Measurements from ENCODE around the gene AGPAT3.
A peak's percentile ranks its signal among the peaks of the same experiment; 100 is the strongest.

Gene AGPAT3

GRCh38 chr21:43912500-43912899, 47.5 kb downstream of the AGPAT3 start:
- Histone ChIP-seq H3K4me3 (replicated peaks; ENCODE audit: low read depth, low read length) (no peak overlapping the region), H3K27me3 (replicated peaks; ENCODE audit: control insufficient read depth, insufficient read depth, low read length) (no peaks in the 10 kb centered on the region), H3K36me3 (ENCODE audit: control insufficient read depth, insufficient read depth, low read length) (peaks cover 5% of the 10 kb centered on the region; the same call in 1 of the 2 replicates)
- DNase-seq (ENCODE audit: extremely low read depth, insufficient read length), result no peak
- TF ChIP-seq, protein P1, sequence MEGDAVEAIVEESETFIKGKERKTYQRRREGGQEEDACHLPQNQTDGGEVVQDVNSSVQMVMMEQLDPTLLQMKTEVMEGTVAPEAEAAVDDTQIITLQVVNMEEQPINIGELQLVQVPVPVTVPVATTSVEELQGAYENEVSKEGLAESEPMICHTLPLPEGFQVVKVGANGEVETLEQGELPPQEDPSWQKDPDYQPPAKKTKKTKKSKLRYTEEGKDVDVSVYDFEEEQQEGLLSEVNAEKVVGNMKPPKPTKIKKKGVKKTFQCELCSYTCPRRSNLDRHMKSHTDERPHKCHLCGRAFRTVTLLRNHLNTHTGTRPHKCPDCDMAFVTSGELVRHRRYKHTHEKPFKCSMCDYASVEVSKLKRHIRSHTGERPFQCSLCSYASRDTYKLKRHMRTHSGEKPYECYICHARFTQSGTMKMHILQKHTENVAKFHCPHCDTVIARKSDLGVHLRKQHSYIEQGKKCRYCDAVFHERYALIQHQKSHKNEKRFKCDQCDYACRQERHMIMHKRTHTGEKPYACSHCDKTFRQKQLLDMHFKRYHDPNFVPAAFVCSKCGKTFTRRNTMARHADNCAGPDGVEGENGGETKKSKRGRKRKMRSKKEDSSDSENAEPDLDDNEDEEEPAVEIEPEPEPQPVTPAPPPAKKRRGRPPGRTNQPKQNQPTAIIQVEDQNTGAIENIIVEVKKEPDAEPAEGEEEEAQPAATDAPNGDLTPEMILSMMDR (IDR thresholded peaks at IDR 0.05; ENCODE audit: insufficient read depth, low read length, poor library complexity, severe bottlenecking), result no peak

GRCh38 chr21:43912910-43913309, 47.9 kb downstream of the AGPAT3 start:
- no peak for DNase-seq (ENCODE audit: extremely low read depth, insufficient read length)
- TF ChIP-seq, protein P1 (IDR thresholded peaks at IDR 0.05; ENCODE audit: insufficient read depth, low read length, poor library complexity, severe bottlenecking), result no peak
- no peaks in the 10 kb centered on the region for H3K27me3 ChIP-seq (replicated peaks; ENCODE audit: control insufficient read depth, insufficient read depth, low read length)

DNA sequence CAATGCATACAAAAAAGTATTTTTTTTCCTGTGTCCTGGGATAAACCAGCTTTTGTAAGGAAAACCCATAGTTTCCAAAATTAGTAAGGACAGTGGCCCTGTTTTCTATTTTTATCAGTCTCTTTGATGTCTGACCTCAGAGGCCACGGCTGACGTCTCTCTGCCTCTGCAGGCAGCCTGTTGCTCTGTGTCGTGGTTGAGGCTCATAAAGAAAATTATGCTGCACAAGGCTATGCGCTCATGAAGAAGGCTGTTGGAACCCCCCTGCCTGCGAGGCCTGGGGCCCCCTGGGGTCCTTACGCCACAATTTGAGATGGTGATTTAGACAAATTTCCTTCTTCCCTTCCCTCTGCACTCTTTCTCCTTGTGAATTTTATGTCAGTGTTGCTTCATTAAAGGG, 48.9 kb downstream of the AGPAT3 start:
- H3K4me3 ChIP-seq (replicated peaks; ENCODE audit: low read depth, low read length), result no peak overlapping the region
- no peak for DNase-seq (ENCODE audit: extremely low read depth, insufficient read length)
- H3K27me3 ChIP-seq (replicated peaks; ENCODE audit: control insufficient read depth, insufficient read depth, low read length), result no peaks in the 10 kb centered on the region
- TF ChIP-seq, protein P1 (IDR thresholded peaks at IDR 0.05; ENCODE audit: insufficient read depth, low read length, poor library complexity, severe bottlenecking), result no peak
- no peaks in the 10 kb centered on the region; the same call in 1 of the 2 replicates for H3K36me3 ChIP-seq (ENCODE audit: control insufficient read depth, insufficient read depth, low read length)

More at GRCh38 chr21:43912910-43913309, 47.9 kb downstream of the AGPAT3 start:
- H3K36me3 ChIP-seq (ENCODE audit: control insufficient read depth, insufficient read depth, low read length), result peaks cover 5% of the 10 kb centered on the region; the same call in 1 of the 2 replicates
- no peak overlapping the region for H3K4me3 ChIP-seq (replicated peaks; ENCODE audit: low read depth, low read length)

DNA sequence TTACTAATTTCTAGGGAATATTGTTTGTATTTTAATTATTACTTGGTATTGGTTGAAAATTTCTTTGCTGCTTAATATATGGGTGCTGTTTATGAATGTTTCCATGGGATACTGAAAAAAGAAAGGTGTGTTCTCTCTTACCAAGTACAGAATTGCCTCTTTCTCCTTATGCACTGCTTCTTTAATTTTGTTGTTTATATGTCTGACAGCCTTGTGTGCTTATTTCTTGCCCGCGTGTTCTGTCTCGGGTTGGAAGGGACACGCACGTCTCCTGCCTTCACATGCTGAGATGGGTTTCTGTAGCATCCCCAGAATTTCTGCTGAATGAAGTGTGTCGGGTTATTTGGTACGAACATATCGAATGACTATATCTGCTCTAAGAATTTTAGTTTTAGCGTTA, 51.1 kb downstream of the AGPAT3 start:
- Histone ChIP-seq H3K4me3 (replicated peaks; ENCODE audit: low read depth, low read length) (peak overlapping the region; percentile 62), H3K27me3 (replicated peaks; ENCODE audit: control insufficient read depth, insufficient read depth, low read length) (no peaks in the 10 kb centered on the region), H3K36me3 (ENCODE audit: control insufficient read depth, insufficient read depth, low read length) (no peaks in the 10 kb centered on the region; the same call in 1 of the 2 replicates)
- DNase-seq (ENCODE audit: extremely low read depth, insufficient read length), result no peak
- TF ChIP-seq, protein P1 (IDR thresholded peaks at IDR 0.05; ENCODE audit: insufficient read depth, low read length, poor library complexity, severe bottlenecking), result no peak

- no peaks in the 10 kb centered on the region for H3K27me3 ChIP-seq (replicated peaks; ENCODE audit: control insufficient read depth, insufficient read depth, low read length)
- TF ChIP-seq, protein P1 (IDR thresholded peaks at IDR 0.05; ENCODE audit: insufficient read depth, low read length, poor library complexity, severe bottlenecking), result no peak
- no peaks in the 10 kb centered on the region for H3K36me3 ChIP-seq (ENCODE audit: control insufficient read depth, insufficient read depth, low read length)
- peak; percentile 76 for DNase-seq (ENCODE audit: extremely low read depth, insufficient read length)
- H3K4me3 ChIP-seq (replicated peaks; ENCODE audit: low read depth, low read length), result peak overlapping the region; percentile 62
Measured at GRCh38 chr21:43916691-43917514, 51.9 kb downstream of the AGPAT3 start.

Data from GM06990 (cell line).